Stromal cell of bone marrow (primary cell): ENCODE results near the gene ADPRM.
"Not testable (repeated sequence)": the region's sequence is repeated elsewhere in the genome, so short reads cannot be mapped to it uniquely, and the experiment has no call there.

Experiments
- DNase-seq: peaks from one replicate; pipeline ENCODE4 v3.0.0-alpha.2; 2012; ENCODE audit warnings: low read depth

ADPRM gene

DNA sequence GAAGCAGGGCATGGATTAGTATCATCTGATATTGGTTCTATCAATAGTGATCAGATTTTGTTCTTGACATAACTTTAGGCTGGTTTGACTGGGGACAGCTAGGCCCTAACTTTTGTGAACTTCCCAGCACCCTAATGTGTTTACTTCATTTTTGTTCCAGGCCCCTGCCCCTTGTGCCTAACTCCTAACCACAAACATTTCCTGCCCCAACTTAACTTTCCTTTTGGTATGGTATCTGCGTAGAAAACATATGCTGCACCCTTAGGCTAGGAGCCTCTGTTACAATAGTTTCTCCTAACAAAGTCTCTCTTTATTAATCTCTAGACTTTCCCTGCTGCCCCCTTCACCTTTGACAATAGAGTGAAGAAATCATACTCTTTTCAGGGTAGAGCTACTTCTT, 2.5 kb downstream of the ADPRM start:
- DNase-seq, result no peak

DNA sequence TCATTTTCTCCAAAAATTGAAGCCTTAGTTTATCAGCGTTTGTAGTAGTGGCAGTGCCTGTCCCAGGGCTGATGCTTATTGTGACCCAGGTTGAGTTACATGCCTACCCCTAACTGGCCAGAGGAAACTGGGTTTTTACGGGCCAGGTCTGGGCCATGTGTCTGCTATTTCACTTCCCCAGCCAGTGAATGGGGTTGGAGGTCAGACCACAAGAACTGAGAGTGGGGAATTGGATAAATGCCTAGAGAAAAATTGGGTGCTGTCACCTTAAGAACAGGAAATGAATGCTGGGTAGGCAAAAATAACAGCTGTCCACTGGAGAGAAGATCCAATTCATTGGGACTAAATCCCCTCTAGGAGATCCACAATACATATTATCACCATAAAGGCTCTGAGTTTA, 5.2 kb downstream of the ADPRM start:
- no peak for DNase-seq

DNA sequence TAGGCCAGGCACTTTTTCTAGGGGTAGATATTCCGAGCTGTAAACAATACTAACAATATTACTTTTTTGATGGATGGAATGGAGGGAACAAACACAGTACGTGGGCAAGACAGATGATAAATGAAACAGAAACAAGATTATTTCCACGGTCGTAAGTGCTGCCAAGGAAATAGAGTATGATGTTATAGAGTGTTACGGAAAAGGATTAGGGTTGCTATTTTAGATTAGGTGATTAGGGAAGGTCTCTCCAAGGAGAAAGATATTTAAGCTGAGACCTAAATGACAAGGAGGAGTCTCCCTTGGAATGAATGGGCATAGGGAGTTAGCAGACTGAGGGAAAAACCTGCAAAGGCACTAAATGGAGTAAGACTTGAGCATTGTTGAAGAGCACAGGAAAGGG, 8.3 kb downstream of the ADPRM start:
- DNase-seq, result no peak

DNA sequence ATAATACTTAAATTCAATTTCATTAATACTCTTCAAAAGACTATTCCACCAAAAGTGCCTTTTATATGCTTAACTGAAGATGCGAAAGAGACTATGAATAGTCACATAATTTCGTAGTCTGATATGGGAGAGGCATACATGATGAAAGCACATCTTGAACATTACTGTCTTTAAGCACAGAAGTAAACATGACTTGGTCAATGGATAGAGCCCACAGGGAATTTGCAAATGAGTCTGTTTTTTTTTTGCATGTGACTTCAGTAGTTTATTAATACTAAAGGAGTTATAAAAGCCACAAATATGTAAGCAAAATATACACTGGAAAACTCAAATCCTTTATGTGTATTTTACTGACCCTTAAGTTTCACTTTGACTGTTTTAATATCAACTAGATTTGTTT, 15.9 kb downstream of the ADPRM start:
- no peak for DNase-seq

DNA sequence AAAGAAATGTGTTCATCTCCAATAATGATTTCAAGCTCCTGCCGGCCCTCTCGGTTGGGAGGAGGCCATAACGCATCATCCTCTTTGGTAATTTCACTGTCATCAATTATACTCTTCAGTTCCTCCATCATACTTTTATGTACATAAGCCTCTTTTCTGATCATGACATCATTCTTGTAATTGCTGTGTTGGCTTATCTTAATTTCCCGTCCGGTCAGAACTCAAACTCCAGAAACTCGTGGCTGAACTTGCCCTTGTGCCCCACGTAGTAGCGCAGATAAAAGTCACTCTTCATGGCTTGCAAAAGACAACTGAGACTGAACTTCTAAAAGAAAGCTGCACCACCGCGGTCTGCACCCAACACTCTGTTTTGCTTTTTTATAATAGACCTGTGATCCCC, 18.8 kb downstream of the ADPRM start:
- no peak for DNase-seq

DNA sequence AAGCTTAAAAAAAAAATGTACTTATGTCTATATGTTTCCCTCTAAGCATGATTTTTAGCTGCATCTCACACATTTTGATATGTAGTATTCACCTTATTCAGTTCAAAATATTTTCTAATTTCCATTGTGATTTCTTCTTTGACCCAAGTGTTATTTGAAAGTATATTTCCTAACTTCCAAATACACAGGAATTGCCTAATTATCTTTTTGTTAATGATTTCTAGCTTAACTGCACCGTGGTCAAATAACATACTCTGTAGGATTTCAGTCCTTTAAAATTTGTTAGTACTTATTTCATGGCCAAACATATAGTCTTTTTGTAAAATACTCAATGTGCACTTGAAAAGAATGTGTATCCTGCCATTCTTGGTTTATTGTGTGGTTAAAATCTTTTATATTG, 21.2 kb downstream of the ADPRM start:
- no peak for DNase-seq

DNA sequence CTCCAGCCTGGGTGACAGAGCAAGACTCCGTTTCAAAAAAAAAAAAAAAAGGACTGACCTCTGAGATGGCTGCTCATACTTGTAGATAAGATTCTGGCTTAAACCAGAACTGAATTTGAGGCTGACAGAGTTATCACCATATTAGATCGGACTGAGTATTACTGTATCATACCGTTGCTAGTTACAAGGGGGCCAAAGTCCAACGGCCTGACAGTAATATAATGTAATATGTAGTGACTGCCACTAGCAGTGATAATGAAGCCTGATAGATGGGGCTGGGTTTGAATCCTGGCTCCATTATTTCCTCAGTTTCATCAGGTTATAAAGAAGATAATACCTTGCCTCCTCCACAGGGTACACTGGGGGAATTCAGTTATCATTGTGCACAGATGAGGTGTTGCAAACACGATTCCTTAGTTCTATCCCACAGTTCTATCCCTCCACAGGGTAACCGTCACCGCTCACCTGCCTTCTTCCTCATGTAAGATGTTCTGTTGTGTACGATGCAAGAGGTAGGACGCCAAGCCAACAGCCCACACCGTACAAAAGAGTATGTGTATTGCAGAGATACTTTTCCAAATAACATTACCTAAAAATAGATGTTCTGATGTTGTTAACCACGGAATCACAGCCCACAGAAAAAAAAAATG, 27.3 kb downstream of the ADPRM start:
- no peak for DNase-seq

DNA sequence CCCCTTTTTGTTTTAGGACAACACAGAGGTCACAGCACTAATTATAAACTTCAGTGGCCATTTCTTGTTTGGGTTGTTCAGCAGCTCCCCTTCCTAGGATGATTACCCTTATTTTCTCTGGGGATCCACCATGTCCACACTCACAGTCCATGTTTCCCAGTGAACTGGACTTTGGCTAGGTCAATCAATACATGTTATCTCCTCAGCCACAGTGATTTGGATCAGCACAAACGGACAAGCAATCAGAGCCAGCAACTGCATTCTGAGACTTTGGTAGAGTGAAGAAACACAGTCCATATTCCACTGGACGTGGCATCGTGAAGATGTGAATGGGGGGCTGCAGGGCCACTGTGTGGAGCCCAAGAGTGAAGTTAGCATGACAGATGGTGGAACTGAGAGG, 27.9 kb downstream of the ADPRM start:
- DNase-seq, result no peak

DNA sequence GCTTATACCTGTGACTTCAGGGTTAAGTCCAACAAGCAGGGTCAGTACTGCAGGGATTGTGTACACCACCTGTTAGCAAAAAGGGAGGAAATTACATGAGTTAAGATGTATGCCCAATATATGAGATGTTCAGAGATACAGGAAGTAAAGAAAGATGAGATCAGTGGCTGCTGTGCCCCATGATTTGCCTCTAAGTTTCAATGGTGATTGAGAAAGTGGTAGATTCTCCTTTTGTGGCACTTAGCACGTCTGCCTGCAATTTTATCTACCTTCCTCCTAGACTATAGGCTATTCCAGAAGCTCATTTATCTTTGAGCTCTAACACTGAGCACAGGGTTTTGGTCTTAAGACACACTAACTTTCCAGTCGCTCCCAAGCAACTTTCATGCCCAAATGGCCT, 28.8 kb downstream of the ADPRM start:
- no peak for DNase-seq

DNA sequence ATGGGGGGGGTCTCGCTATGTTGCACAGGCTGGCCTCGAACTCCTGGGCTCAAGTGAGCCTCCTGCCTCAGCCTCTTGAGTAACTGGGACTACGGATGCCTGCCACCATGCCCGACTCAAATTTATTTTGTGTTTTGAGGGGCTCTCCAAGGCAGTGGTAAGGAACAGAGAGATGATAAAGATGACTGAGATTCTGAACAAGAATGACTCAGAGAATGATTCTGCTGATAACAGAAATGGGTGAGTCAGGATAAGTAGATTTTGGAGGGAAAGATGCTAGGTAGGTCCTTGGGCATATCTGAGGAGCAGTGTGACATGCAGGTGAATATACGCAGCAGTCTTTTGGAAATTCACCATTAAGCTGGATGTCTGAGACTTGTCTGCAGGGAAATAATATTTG, 29.8 kb downstream of the ADPRM start:
- DNase-seq, result no peak

DNA sequence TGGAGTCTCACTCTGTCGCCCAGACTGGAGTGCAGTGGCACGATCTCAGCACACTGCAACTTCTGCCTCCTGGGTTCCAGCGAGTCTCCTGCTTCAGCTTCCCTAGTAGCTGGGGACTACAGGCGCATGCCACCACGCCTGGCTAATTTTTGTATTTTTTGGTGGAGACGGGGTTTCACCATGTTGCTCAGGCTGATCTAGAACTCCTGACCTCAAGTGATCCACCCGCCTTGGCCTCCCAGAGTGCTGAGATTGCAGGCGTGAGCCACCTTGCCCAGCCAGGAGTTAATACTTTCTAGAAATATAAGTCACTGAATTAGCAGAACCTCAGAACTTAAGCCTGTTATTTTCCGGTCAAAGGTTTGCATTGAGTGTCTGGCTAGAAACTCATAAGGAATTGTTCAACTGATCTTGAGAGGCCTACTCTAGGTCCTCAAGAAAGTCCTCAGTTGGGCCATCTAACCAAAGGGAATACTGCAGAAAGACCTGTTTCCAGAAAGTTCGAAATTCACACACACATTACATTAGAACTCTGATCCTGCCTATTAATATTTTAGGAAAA, 31.0 kb downstream of the ADPRM start:
- DNase-seq, result no peak

DNA sequence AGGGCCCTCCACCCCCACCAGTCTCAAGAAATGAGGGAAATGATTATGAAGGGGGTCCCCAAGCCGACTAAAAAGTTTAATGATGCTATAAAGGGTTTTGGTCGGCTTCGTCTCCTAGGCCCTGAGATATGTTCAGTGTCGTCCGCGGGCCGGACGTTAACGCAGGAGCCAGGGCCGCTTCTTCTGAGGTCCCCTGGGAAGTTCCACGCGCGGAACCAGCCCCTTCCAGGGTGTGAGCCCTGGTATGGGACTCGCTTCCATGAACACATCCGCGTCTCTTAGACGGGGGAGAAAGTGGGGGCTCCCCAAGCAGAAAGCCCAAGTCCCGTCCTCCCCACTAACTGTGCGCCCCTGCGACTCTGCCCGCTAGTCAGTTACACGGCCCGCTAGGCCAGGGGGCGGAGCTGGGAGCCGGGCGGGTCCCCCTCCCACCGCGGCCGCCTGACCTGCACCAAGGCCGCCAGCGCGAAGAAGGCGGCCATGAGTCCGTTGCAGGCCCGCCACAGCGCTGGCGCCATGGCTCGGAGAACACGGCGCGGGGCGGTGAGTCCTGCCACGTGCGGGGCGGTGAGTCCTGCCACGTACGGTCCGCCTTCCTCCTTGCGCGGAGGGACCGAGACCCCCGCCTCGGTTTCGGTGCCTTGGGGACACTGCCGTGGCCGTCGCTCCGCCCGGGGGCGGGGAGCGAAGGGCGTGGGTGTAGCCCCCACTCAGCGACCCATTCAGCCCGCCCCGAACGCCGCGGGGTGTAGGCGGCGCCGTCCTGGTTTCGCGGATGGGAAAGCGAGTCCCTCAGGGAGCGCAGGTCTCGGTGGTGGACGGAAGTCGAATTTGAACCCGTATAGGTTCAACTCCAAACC, 32.2 kb downstream of the ADPRM start, which contains the start of gene TMEM220:
Gene TMEM220 (minus strand): TSS at position 690 of the 860 bp plus-strand sequence. CDS start 172 bp downstream, at position 518.
- DNase-seq, result peak; percentile 54

DNA sequence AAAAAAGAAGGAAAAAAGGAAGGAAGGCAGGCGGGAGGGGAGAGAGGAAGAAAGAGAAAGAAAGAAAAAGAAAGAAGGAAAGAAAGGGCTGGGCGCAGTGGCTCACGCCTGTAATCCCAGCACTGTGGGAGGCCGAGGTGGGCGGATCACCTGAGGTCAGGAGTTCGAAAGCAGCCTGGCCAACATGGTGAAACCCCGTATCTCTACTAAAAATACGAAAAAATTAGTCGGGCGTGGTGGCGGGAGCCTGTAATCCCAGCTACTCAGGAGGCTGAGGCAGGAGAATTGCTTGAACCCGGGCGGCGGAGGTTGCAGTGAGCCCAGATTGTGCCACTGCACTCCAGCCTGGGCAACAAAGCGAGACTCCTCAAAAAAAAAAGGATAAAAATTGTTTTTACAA, 32.9 kb downstream of the ADPRM start:
- DNase-seq, result not testable (repeated sequence)

DNA sequence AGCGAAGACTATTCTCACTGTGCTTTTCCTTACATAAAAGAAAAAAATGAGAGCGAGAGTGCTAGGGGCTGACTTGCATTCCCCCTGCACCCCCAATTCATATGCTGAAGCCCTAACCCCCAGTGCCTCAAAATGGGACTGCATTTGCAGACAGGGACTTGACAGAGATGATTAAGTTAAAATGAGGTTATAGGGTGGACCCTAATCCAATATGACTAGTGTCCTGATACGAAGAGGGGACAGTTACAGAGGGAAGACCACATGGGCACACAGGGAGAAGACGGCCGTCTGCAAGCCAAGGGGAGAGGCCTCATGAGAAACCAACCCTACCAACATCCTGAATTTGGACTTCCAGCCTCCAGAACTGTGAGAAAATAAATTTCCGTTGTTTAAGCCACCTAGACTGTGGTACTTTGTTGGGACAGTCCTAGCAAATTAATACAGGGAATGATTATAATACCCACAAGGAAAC, 34.0 kb downstream of the ADPRM start:
- DNase-seq, result no peak

DNA sequence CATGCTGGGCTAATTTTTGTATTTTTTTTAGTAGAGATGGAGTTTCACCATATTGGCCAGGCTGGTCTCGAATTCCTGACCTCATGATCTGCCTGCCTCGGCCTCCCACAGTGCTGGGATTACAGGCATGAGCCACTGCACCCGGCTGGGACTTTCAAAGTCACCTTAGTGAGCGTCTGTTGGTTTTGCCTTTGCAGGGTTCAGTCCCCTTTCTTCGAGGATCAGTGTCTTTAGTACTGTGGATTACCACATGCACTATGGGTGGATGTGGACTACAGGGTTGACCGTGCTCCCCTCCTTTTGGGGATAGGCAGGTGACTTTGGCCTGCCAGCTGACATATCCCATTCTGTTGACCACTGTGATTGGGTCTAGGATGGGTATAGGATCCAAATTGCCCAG, 34.7 kb downstream of the ADPRM start:
- DNase-seq, result not testable (repeated sequence)

DNA sequence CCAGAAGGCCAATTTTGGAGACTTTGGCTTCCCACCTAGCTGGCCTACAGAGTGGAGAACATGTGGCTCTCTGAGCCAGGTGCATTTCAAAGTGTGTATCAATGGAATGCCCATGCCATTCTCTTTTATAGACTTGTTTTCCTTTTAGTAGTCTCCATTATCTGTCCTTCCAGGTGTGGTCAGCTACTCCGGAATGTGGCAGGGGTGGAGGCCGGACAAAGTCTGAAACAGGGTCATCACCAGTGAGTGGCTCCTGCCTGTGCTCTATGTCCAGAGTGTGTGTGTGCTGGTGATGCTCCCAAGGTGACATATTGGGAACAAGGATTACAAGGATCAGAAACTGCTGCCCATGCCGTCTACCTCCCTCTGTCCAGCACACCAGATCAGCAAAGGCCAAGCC, 36.3 kb downstream of the ADPRM start:
- no peak for DNase-seq

DNA sequence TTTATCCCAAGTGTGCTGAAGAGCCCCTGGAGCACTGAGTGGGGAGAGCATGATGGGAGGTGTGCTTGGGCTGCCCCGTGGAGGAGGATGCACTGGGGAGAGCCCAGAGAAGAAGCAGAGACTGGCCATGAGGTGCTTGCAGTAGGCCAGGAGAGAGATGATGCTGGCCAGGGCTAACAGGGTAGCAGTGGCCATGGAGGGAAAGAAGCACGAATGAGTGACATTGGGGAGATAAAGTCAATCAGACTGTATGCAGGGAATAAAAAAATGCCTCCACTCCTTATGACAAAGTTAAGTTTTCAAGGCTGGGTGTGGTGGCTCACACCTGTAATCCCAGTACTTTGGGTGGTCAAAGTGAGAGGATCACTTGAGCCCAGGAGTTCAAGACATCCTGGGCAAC, 37.9 kb downstream of the ADPRM start:
- no peak for DNase-seq

DNA sequence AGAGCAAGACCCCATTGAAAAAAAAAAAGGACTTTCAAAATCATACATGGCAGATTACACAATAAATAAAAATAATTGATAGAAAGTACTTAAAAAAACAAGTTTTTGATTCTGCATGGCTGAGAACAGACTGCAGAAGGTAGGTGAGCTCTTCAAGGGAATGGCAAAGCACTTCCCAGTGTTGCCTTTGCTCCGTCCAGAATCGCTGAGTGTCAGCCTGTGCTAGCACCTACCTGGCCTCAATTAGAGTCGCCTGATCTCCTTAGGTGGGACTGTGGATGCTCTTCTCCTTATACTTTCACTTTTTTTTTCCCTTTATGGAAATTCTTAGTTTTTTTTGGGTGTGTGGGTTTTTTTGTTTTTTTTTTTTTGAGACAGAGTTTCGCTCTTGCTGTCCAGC, 38.4 kb downstream of the ADPRM start:
- DNase-seq, result no peak

DNA sequence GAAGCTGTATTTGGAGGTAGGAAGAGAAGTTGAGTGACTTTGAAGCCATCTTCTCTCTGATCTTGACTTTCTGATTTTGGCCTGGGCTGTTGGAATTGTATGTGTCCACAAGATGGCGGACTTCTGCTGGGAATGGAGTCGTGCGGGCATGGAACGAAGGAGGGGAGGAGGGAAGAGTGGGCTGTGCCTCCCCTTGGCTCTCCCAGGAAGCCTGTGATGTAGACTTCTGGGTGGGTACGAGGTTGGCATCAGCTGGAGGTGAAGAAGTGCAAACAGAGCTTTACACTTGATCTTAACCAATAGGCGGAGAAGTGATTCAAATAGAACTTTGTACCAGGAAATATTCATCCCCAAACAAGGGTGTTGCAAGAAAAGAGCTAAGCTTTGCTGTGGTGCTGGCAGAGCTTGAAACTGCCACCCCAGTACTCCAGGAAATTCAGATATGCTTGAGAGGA, 39.8 kb downstream of the ADPRM start:
- DNase-seq, result peak; percentile 36

DNA sequence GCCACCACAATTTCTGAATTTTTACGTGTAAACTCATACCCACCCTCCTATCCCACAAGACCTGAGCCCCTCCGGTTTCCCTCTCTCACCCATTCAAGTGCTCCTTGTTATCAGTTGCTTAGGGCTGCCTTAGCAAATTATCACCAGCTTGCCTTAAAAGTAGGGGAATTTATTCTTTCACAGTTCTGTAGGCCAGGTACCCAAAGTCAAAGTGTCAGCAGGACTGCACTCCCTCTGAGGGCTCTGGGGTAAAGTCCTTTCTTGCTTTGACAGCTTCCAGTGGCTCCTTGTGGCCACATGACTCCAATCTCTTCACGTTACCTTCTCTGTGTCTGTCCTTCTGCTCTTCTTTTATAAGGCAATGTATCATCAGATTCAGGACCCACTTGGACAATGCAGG, 40.3 kb downstream of the ADPRM start:
- no peak for DNase-seq

DNA sequence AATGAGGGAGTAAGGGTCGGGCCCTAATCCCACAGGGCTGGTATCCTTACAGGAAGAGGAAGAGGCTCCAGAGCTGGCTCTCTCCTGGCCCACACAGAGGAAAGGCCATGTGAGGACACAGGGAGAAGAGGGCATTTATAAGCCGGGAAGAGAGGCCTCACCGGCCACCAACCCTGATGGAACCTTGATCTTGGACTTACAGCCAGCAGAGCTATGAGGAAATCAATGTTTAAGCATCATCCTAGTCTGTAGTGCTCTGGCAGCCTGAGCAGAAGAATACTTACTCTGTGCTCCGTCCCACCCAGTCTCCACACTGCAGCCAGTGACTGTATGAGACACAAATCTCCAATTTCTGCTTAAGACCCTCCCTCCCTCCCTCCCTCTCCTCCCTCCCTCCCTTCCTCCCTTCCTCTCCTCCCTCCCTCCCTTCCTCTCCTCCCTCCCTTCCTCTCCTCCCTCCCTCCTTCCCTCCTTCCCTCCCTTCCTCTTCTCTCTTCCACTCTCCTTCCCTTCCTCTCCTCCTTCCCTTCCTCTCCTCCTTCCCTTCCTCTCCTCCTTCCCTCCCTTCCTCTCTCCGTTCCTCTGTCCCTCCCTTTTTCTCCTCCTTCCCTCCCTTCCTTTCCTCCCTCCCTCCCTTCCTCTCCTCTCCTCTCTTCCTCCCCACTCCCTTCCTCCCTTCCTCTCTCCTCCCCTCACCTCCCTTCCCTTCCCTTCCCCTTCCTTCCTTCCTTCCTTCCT, 41.3 kb downstream of the ADPRM start:
- DNase-seq, result no peak

DNA sequence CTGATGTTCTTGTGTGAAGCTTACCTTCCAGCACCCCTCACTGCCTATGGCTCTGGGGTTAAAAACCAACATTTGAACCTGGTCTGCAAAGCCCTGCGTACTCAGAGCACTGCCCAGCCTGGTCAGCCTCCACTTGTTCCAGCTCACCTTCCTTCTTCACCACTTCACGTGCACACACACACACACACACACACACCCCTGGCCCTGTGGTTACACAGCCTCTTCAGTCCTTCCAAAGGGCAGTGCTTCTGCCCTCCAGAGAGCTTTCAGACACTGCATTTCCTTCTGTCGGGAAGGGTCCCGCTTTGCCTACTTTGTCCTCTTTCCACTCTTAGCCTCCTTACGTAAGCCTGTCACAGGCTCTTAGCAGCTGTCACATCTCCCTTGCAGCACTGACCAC, 42.0 kb downstream of the ADPRM start:
- DNase-seq, result no peak
